Right atrium auricular region (tissue), 2 donors: Measurements from ENCODE around the gene TPD52L2. TPM values are rescaled to one million over a fixed set of nuclear protein-coding genes. Genes with fewer than 3 reads are reported as not detected.
A peak's percentile ranks its signal among the peaks of the same experiment; 100 is the strongest.

Experiments used
- DNase-seq: peaks from one replicate; pipeline ENCODE4 v3.0.0-alpha.2; 2019; ENCODE audit warnings: low spot score
- H3K27ac ChIP-seq, 2 donors: fragments of 200-600 bp; sonication (generic); 1 replicate in 1 of 2; 2 replicates in 1 of 2; pipeline ENCODE4 v1.5.1; 2016 to 2019
- H3K27me3 ChIP-seq, 2 donors: fragments of 200-600 bp; sonication (generic); one replicate each; pipeline versions ENCODE4 v1.5.1 to v1.6.0; 2017 to 2019
- H3K36me3 ChIP-seq: fragments of 200-600 bp; sonication (generic); one replicate; pipeline ENCODE4 v1.5.1; 2016
- H3K4me1 ChIP-seq, 2 donors: fragments of 200-600 bp; sonication (generic); one replicate each; pipeline versions ENCODE4 v1.5.1 to v1.6.0; 2017 to 2019
- H3K4me3 ChIP-seq, 2 donors: fragments of 200-600 bp; sonication (generic); 1 replicate in 1 of 2; 2 replicates in 1 of 2; pipeline ENCODE4 v1.5.1; 2017 to 2019; ENCODE audit warnings: mild to moderate bottlenecking in 1 of 2, moderate library complexity in 1 of 2
- H3K9me3 ChIP-seq, 2 donors: fragments of 200-600 bp; sonication (generic); one replicate each; pipeline ENCODE4 v1.5.1; 2019
- CTCF ChIP-seq, 2 donors: fragments of 200-600 bp; sonication (generic); IDR thresholded peaks; one replicate each; pipeline ENCODE4 v1.5.1; 2019; ENCODE audit warnings: antibody characterized with exemption in 2 of 2
- total RNA-seq, 2 donors: library from RNA; depleted of rRNA; stranded (reverse); fragments of >200 nt; gene quantifications; one replicate each; pipeline ENCODE4 v1.1.0, GENCODE V29; 2016

The TPD52L2 gene
- total RNA-seq, 2 donors from 2014 or later, result 80.6 to 84.0 TPM

GRCh38 chr20:63881451-63882226 lies 16.6 kb downstream of the TPD52L2 start:
- Histone ChIP-seq H3K9me3 (no peaks in the 10 kb centered on the region), H3K27me3 (no peaks in the 10 kb centered on the region), H3K27ac (no peak overlapping the region), H3K4me3 (no peak overlapping the region), H3K36me3 (peaks cover 50% of the 10 kb centered on the region), H3K4me1 (peaks cover 0 to 4% of the 10 kb centered on the region in 2 donors)
- DNase-seq, result no peak
- no peak for TF ChIP-seq CTCF (IDR thresholded peaks at IDR 0.05)

- Histone ChIP-seq H3K36me3 (peaks cover 49% of the 10 kb centered on the region), H3K27ac (no peak overlapping the region), H3K4me1 (peaks cover 0 to 4% of the 10 kb centered on the region in 2 donors), H3K27me3 (no peaks in the 10 kb centered on the region), H3K9me3 (no peaks in the 10 kb centered on the region), H3K4me3 (no peak overlapping the region)
- TF ChIP-seq CTCF (IDR thresholded peaks at IDR 0.05), result no peak
- DNase-seq, result no peak
Measured at GRCh38 chr20:63882257-63883200, 17.5 kb downstream of the TPD52L2 start.

DNA sequence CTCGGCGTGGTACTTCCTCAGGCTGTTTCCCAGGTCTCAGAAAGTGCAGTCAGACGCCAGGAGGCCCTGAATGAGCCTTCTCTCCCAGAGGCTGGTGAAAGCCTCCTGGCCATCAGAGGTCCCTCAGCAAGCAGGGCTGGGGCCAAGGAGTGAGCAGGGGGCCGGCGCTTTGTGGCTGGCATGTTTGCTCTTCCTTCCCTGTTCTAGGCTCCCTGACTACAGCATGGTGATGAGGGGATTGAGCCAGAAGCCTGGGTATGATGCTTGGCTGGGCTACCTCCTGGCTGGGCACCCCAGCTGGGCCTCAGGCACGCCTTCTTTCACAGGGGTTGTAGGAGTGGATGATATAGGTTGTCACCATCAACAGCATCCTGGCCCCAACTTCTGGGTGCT lies 18.1 kb downstream of the TPD52L2 start:
- no peaks in the 10 kb centered on the region for H3K9me3 ChIP-seq
- H3K27me3 ChIP-seq, result no peaks in the 10 kb centered on the region
- H3K36me3 ChIP-seq, result peaks cover 49% of the 10 kb centered on the region
- H3K27ac ChIP-seq, result no peak overlapping the region
- no peak for TF ChIP-seq CTCF (IDR thresholded peaks at IDR 0.05)
- DNase-seq, result no peak
- H3K4me3 ChIP-seq, result no peak overlapping the region
- H3K4me1 ChIP-seq, result peaks cover 0 to 4% of the 10 kb centered on the region in 2 donors

GRCh38 chr20:63884506-63885263 lies 19.6 kb downstream of the TPD52L2 start:
- H3K36me3 ChIP-seq, result peaks cover 49% of the 10 kb centered on the region
- H3K27ac ChIP-seq, result peak overlapping the region; percentile 48 to 58
- no peak overlapping the region for H3K4me3 ChIP-seq

More at GRCh38 chr20:63884506-63885263, 19.6 kb downstream of the TPD52L2 start:
- DNase-seq, result no peak
- H3K4me1 ChIP-seq, result peaks cover 0 to 4% of the 10 kb centered on the region in 2 donors
- no peaks in the 10 kb centered on the region for H3K9me3 ChIP-seq
- no peaks in the 10 kb centered on the region for H3K27me3 ChIP-seq
- TF ChIP-seq CTCF (IDR thresholded peaks at IDR 0.05), result no peak
